ENCODE measurements around the gene GP2.

DNA sequence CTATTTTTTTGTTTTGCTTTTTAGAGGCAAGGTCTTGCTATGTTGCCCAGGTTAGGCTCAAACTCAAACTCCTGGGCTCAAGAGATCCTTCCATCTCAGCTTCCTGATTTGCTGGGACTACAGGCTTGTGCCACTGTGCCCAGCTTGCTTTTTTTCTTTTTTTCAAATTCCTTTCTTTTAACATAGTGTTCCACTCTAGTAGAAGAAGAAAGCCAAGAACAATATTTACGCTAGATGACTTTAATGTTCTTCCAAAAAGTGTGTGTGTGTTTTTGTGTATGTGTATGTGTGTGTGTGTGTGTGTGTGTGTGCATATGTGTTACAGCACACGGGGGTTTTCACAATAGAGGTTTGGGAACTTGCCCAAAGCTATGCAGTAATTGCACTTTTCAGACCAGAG lies 35.9 kb upstream of the GP2 start:
- TF ChIP-seq, protein P1, sequence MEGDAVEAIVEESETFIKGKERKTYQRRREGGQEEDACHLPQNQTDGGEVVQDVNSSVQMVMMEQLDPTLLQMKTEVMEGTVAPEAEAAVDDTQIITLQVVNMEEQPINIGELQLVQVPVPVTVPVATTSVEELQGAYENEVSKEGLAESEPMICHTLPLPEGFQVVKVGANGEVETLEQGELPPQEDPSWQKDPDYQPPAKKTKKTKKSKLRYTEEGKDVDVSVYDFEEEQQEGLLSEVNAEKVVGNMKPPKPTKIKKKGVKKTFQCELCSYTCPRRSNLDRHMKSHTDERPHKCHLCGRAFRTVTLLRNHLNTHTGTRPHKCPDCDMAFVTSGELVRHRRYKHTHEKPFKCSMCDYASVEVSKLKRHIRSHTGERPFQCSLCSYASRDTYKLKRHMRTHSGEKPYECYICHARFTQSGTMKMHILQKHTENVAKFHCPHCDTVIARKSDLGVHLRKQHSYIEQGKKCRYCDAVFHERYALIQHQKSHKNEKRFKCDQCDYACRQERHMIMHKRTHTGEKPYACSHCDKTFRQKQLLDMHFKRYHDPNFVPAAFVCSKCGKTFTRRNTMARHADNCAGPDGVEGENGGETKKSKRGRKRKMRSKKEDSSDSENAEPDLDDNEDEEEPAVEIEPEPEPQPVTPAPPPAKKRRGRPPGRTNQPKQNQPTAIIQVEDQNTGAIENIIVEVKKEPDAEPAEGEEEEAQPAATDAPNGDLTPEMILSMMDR (IDR thresholded peaks at IDR 0.05; ENCODE audit: poor library complexity), result no peak
- no peak for TF ChIP-seq EZH2 (IDR thresholded peaks at IDR 0.05; ENCODE audit: borderline replicate concordance)

All from hepatocyte (in vitro differentiated cells).